Suprapubic skin (tissue), 4 donors: Measurements from ENCODE around the gene ANKRD18A. TPM values are rescaled to one million over a fixed set of nuclear protein-coding genes. Genes with fewer than 3 reads are reported as not detected.
"Not testable (repeated sequence)": the region's sequence is repeated elsewhere in the genome, so short reads cannot be mapped to it uniquely, and the experiment has no call there.

ENCODE experiments used
- DNase-seq, 2 donors: peaks; one replicate each; pipeline ENCODE4 v3.0.0-alpha.2; 2019; ENCODE audit warnings: low spot score in 2 of 2
- H3K27ac ChIP-seq: fragments of 200-600 bp; sonication (generic); one replicate; pipeline ENCODE4 v1.5.1; 2019
- H3K27me3 ChIP-seq: fragments of 200-600 bp; sonication (generic); one replicate; pipeline ENCODE4 v1.5.1; 2019
- H3K36me3 ChIP-seq: fragments of 200-600 bp; sonication (generic); one replicate; pipeline ENCODE4 v1.5.1; 2019
- H3K4me1 ChIP-seq: fragments of 200-600 bp; sonication (generic); one replicate; pipeline ENCODE4 v1.5.1; 2019
- H3K4me3 ChIP-seq: fragments of 200-600 bp; sonication (generic); one replicate; pipeline ENCODE4 v1.5.1; 2019; ENCODE audit warnings: mild to moderate bottlenecking
- H3K9me3 ChIP-seq: fragments of 200-600 bp; sonication (generic); one replicate; pipeline ENCODE4 v1.5.1; 2019
- EP300 ChIP-seq: sonication (generic); formaldehyde crosslinking; IDR thresholded peaks from one replicate; pipeline ENCODE4 v1.6.1; 2017; ENCODE audit warnings: antibody characterized with exemption
- POLR2A ChIP-seq, 2 donors: fragments of 450-650 bp; IDR thresholded peaks; one replicate each; pipeline ENCODE4 v1.6.1; 2017; ENCODE audit warnings: antibody characterized with exemption in 2 of 2, mild to moderate bottlenecking in 2 of 2, moderate library complexity in 2 of 2
- POLR2AphosphoS5 ChIP-seq, 3 donors: sonication (generic); formaldehyde crosslinking; IDR thresholded peaks; one replicate each; pipeline ENCODE4 v1.6.1; 2017; ENCODE audit warnings: antibody characterized with exemption in 3 of 3
- WGBS: methylation state at CpG from one replicate; pipeline ENCODE4 v1.1.5; 2018; 5-methylcytosine and 5-hydroxymethylcytosine counted together
- total RNA-seq, 4 donors: library from RNA; depleted of rRNA; stranded (reverse); fragments of >200 nt; gene quantifications; one replicate each; pipeline ENCODE4 v1.1.0, GENCODE V29; 2016
- TF ChIP-seq, protein P1 (sequence below), 2 donors: fragments of 200-600 bp in 1 of 2; fragments of 450-650 bp in 1 of 2; sonication (generic) in 1 of 2; IDR thresholded peaks; one replicate each; pipeline ENCODE4 v1.5.1; 2016 to 2019; ENCODE audit warnings: antibody characterized with exemption in 2 of 2, mild to moderate bottlenecking in 1 of 2, moderate library complexity in 1 of 2

ANKRD18A gene
- total RNA-seq, 4 donors from 2014 or later = 3.1 to 39.0 (median 3.9) TPM

DNA sequence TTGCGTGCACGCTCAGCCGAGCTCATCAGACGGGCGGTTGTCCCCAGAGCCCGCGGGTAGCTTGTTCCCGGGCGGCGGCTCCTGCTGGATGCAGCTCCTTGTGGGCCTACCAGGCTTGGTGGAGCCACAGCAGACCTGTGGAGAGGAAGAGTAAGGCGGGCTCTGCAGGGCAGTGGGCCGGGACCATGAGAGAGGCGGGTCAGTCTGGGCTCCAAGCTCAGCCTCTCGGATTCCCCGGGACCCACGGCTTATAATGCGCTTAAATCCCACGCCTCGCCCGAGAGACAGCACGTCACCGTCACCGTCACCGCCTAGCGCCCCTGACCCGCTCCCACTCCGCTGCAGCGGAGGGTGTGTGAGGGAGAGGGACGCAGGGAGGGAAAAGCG lies 1.9 kb upstream of the ANKRD18A start:
- Histone ChIP-seq H3K4me3 (peak overlapping the region; percentile 51), H3K9me3 (no peaks in the 10 kb centered on the region), H3K4me1 (peaks cover 31% of the 10 kb centered on the region), H3K27me3 (peaks cover 58% of the 10 kb centered on the region), H3K36me3 (no peaks in the 10 kb centered on the region), H3K27ac (no peak overlapping the region)
- 30% methylated on average over 13 of the region's 30 CpGs for WGBS
- no peak for DNase-seq
- TF ChIP-seq, protein P1, sequence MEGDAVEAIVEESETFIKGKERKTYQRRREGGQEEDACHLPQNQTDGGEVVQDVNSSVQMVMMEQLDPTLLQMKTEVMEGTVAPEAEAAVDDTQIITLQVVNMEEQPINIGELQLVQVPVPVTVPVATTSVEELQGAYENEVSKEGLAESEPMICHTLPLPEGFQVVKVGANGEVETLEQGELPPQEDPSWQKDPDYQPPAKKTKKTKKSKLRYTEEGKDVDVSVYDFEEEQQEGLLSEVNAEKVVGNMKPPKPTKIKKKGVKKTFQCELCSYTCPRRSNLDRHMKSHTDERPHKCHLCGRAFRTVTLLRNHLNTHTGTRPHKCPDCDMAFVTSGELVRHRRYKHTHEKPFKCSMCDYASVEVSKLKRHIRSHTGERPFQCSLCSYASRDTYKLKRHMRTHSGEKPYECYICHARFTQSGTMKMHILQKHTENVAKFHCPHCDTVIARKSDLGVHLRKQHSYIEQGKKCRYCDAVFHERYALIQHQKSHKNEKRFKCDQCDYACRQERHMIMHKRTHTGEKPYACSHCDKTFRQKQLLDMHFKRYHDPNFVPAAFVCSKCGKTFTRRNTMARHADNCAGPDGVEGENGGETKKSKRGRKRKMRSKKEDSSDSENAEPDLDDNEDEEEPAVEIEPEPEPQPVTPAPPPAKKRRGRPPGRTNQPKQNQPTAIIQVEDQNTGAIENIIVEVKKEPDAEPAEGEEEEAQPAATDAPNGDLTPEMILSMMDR (IDR thresholded peaks at IDR 0.05) = no peak
- TF ChIP-seq POLR2AphosphoS5 (IDR thresholded peaks at IDR 0.05) (no peak), EP300 (no peak), POLR2A (IDR thresholded peaks at IDR 0.05) (no peak)

DNA sequence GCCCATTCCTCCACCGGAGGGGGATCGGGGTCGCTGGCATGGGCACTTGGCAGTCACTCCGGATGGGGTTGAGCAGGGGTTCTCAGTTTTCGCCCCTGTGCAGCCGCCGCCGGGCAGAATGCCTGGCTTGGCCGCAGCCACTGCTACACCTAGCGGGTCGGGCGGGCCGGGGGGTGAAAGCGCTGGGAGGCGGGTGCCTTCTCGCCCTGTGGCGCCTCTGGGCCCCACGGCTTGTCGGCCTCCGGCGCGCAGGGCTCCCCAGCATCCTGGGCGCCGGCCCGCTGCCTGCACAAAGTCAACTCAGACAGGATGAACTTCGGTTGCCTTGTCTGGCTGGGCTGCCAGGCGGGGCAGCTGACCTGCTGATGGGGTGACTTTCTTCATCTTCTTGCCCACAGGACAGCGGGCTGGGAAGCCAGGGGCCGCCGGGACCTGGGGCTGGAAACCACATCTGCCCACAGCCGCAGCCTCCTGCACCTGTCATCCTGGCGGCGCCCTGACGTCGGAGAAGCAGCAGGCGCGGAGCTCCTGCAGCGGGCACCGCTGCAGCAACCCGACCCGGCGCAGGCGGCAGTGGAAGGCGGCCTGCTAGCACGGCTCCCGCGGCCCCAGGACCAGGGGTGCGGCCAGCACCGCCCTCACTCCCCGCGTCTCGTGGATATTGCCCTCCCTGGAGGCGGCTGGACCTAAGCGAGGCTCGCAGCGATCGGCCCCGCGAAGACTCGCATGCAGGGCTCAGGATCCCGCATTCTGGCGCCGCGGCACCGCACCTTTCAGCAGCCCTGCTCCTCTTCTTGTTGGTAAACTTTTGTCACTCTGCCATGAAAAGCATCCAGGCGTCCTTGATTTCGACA lies 1.3 kb upstream of the ANKRD18A start:
- Histone ChIP-seq H3K4me3 (peak overlapping the region; percentile 51), H3K4me1 (peaks cover 31% of the 10 kb centered on the region), H3K9me3 (no peaks in the 10 kb centered on the region), H3K36me3 (no peaks in the 10 kb centered on the region), H3K27ac (no peak overlapping the region), H3K27me3 (peaks cover 62% of the 10 kb centered on the region)
- 0% methylated on average over 12 of the region's 67 CpGs for WGBS
- TF ChIP-seq, protein P1 (IDR thresholded peaks at IDR 0.05) = no peak
- no peak for TF ChIP-seq EP300
- TF ChIP-seq POLR2A (IDR thresholded peaks at IDR 0.05) = no peak
- no peak for TF ChIP-seq POLR2AphosphoS5 (IDR thresholded peaks at IDR 0.05)
- no peak for DNase-seq

DNA sequence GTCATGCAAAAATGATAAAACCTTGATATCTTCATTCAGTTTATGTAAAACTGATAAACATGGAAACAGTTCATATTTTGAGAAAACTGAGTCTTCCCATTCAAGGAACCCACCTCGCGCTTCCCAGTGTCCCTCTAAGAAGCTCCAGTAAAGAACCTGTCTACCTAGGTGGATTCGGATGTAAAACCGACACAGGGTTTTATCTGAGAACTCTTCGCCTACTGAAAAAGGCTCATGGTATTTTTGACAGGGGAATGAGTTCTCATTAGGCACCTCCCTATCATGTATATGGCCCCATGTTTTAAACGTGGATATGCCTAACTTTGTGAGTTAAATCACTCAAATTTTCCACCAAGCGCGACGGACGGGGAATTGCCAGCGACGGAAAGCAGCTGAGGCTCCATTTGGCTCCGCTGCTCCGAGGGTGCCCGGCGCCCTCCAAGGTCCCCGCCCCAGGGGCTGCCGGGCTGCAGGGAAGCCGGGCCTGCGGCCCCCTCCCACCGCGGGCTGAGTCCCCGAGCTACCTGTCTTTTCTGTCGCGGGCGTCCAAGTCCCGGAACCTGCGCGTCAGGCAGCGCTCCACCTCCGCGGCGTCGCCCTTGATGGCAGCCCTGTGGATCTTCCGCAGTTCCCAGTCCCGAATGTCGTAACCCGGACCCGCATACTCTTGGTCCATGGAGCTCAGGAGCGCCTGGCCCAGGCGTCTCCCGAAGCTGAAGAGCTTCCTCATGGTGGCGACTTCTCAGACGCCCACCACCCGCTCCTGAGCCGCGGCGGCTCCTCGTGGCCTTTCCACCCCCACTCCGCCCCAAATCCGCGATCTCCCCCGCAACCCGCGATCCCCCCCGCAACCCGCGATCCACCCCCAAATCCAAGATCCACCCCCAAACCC lies 594 bp downstream of the ANKRD18A start:
- WGBS = 15% methylated on average over 7 of the region's 58 CpGs
- Histone ChIP-seq H3K36me3 (no peaks in the 10 kb centered on the region), H3K9me3 (no peaks in the 10 kb centered on the region), H3K27ac (no peak overlapping the region), H3K27me3 (peaks cover 59% of the 10 kb centered on the region), H3K4me1 (peaks cover 31% of the 10 kb centered on the region), H3K4me3 (peak overlapping the region; percentile 51)
- no peak for TF ChIP-seq POLR2A (IDR thresholded peaks at IDR 0.05)
- TF ChIP-seq EP300 = no peak
- TF ChIP-seq POLR2AphosphoS5 (IDR thresholded peaks at IDR 0.05) = no peak
- TF ChIP-seq, protein P1 (IDR thresholded peaks at IDR 0.05) = no peak
- no peak for DNase-seq

DNA sequence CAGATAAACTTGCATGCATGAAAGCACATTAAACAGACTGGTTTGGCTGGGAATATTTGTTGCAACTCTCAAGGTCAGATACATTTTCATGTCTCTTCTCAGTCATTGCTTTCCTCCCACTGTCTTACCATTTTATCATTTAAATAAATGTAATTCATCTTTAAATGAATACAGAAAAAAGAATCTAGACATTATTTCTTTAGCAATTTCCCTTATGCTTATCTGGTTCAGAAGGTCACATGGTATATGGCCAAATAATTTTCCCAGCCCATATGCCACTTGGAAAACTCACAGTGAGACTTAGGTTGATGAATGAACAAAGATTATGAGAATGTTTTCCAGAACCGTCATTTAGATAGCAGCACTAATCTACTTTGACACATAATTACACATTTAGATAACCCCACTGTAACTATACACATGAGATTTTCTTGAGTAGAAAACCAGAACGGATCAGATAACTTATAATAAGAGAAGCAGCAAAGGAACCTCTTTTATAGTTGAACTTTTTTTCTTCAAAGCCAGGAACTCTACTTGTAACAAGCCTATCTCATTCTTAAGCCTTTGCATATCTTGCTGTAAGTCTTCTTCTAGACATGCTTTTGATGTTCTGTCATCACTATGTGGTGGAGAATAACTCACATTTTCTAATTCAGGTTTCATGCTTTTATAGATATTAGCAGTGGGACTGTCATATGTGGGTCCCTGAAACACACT lies 22.2 kb downstream of the ANKRD18A start:
- WGBS = 63% methylated on average over 2 of the region's 2 CpGs

DNA sequence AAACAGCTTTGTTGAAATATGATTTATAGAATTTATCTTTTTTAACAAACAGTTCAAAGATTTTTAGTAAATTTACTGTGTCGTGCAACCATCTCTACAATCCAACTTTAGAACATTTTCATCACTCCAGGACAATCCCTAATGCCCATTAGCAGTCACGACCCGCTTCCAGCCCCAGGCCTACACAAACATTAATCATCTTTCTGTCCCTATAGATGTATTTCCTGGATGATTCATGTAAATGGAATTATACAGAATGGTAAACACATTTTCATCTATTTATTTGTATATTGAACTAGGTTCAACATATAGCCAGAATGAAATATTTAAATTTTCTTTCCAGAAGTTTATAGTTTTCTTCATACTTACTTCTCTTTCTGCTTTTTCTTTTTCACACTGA lies 25.3 kb downstream of the ANKRD18A start:
- not testable (repeated sequence) for DNase-seq, H3K36me3 ChIP-seq, H3K4me3 ChIP-seq, H3K27me3 ChIP-seq, H3K27ac ChIP-seq, H3K4me1 ChIP-seq, H3K9me3 ChIP-seq
- 57% methylated on average over 3 of the region's 3 CpGs for WGBS

More for the DNA sequence above, 22.2 kb downstream of the ANKRD18A start:
- DNase-seq, H3K4me1 ChIP-seq, H3K36me3 ChIP-seq, H3K27ac ChIP-seq, H3K9me3 ChIP-seq, H3K4me3 ChIP-seq, H3K27me3 ChIP-seq: not testable (repeated sequence)

DNA sequence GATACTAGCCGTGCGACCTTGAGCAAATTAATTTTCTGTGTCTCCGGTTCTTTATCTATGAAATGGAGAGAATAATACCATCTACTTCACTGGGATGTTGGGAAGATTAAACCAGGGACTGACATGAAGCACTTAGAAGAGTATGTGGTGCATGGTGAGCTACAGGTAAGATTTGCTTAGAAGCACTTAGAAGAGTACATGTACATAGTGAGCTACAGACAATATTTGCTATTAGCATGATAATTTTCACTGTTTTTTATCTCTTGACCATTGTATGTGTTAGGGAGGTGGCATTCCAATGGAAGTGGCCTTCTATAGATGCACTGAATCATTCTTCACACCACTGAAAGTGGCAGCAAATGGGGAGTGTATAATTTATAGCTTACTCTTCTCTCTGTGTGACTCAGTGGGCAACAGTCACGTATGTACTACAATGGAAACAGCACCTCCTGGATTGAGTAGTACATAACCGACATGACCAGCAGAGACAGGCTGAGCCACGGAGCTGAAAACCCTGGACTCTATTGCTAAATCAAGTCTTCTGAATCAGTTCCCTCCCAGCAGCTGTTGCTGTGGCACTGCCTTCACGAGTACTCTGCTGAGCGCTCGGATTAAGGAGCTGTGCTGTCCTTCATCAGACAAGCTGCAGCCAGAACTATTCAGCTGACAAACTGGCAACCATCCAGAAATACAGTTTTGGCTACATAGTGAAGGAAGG lies 28.9 kb downstream of the ANKRD18A start:
- H3K27me3 ChIP-seq, H3K36me3 ChIP-seq, H3K4me1 ChIP-seq, H3K9me3 ChIP-seq, H3K4me3 ChIP-seq, DNase-seq, H3K27ac ChIP-seq: not testable (repeated sequence)
- 45% methylated on average over 8 of the region's 9 CpGs for WGBS

DNA sequence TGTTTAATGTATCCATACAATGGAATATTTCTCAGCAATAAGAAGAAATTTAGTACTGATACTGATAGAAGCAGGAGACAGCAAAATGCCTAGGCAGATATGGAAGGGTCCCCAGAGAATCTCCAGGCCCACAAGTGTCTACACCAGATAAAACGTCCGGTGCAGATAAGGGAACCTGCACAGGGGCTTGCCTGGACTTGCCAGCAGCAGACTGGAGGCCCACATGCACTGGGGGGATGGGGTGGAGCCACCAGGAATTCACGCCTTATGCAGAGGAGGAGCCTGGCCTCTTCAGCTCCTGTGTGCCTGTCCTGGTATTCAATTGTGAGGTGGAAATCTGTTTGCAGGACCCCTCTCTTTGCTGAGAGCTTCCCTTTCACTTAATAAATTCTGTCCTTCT lies 36.6 kb downstream of the ANKRD18A start:
- not testable (repeated sequence) for H3K4me1 ChIP-seq, H3K27ac ChIP-seq, DNase-seq, H3K27me3 ChIP-seq, H3K9me3 ChIP-seq, H3K4me3 ChIP-seq, H3K36me3 ChIP-seq
- 39% methylated on average over 2 of the region's 3 CpGs for WGBS

DNA sequence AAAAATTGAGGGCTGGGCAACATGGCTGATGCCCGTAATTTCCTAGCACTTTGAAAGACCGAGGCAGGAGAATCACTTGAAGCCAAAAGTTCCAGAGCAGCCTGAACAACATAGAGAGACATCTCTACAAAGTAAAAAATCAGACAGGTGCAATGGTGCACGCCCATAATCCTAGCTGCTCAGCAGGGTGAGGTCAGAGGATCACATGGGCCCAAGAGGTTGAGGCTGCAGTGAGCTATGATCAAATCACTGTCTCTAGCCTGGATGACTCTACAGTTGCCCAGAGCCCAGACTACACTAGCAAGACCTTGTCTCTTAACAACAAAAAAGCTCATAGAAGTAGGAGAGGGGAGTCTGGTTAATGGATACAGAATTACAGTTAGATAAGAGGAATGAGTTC lies 40.3 kb downstream of the ANKRD18A start:
- H3K27me3 ChIP-seq, H3K27ac ChIP-seq, H3K36me3 ChIP-seq, H3K4me1 ChIP-seq, H3K4me3 ChIP-seq, H3K9me3 ChIP-seq, DNase-seq: not testable (repeated sequence)
- WGBS = 95% methylated on average over 3 of the region's 3 CpGs

DNA sequence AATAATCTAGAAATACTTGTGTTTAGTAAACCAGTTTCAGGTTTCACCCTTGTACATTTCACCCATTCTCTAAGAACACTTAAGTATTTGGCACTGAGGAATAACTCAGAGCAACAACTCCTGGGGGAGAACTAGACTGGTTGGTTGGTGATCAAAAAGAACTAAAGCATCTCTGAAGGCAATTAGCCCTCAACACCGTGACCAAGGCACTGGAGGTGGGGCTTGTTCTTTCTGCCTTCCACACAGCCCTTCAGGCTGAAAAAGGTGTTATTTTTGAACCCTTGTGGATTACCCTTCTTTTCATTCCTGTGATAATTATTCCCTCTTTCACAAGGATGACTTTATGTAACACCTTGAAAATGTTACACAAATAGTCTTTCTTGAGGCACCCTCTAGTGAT lies 44.2 kb downstream of the ANKRD18A start:
- H3K4me3 ChIP-seq = not testable (repeated sequence)

More for the DNA sequence above, 44.2 kb downstream of the ANKRD18A start:
- not testable (repeated sequence) for H3K27me3 ChIP-seq, DNase-seq, H3K36me3 ChIP-seq, H3K4me1 ChIP-seq, H3K27ac ChIP-seq, H3K9me3 ChIP-seq
- whole genome bisulfite sequencing = 33% methylated on average over 1 of the region's 1 CpG
